ENCODE data around the gene PDGFD. TPM values are rescaled to one million over a fixed set of nuclear protein-coding genes. Genes with fewer than 3 reads are reported as not detected.

Gene PDGFD
- polyA plus RNA-seq, 1 donor from 2014 or later: 1.0 TPM

DNA sequence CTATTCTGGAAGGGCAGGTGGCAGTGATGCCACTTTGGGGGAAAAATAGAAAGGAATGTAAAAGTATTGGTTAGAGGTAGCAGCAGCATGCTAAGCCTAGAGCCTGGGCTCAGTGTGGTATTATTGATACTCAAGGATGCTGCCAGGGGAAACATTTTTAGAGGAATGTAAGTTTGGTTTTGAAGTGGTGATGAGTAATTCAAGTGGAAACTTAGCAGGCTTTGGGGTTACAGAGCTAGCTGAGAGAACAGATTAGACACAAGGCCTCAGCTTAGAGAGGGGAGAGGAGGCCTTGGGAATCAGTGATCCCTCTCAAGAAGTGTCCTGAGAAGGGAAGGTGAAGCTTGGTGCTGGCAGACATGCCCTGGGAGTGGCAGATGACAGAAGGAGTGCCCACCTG lies 160.5 kb downstream of the PDGFD start:
- Histone ChIP-seq H3K79me2 (replicated peaks; ENCODE audit: insufficient read depth, low read length) (no peaks in the 10 kb centered on the region), H3K9me2 (ENCODE audit: insufficient read depth, low read length) (no peaks in the 10 kb centered on the region), H3K9me3 (ENCODE audit: low read length) (no peaks in the 10 kb centered on the region), H3K4me3 (ENCODE audit: low read length) (no peak overlapping the region), H3K27me3 (ENCODE audit: insufficient read depth, low read depth, low read length) (no peaks in the 10 kb centered on the region), H2AFZ (ENCODE audit: low read depth, low read length) (no peak overlapping the region), H3K4me2 (ENCODE audit: low read length) (no peak overlapping the region), H3K27ac (ENCODE audit: low read length) (no peak overlapping the region), H4K20me1 (ENCODE audit: insufficient read depth) (no peaks in the 10 kb centered on the region), H3K9ac (ENCODE audit: low read length) (no peak overlapping the region), H3K36me3 (ENCODE audit: insufficient read depth, low read length) (no peaks in the 10 kb centered on the region), H3F3A (ENCODE audit: insufficient read depth, low read length, poor library complexity, severe bottlenecking) (no peaks in the 10 kb centered on the region)
- TF ChIP-seq MXI1 (conservative IDR thresholded peaks at IDR 0.05; ENCODE audit: poor library complexity, severe bottlenecking) (no peak), REST (IDR thresholded peaks at IDR 0.05; ENCODE audit: borderline replicate concordance) (no peak), SMC3 (conservative IDR thresholded peaks at IDR 0.05; ENCODE audit: poor library complexity) (no peak), POLR2AphosphoS5 (IDR thresholded peaks at IDR 0.05) (no peak), RAD21 (conservative IDR thresholded peaks at IDR 0.05) (no peak), TAF1 (IDR thresholded peaks at IDR 0.05; ENCODE audit: low read depth) (no peak), EP300 (conservative IDR thresholded peaks at IDR 0.05; ENCODE audit: poor library complexity, severe bottlenecking) (no peak), EZH2 (IDR thresholded peaks at IDR 0.05; ENCODE audit: borderline replicate concordance, insufficient read depth, low read length, poor library complexity, severe bottlenecking) (no peak)
- TF ChIP-seq, protein P1, sequence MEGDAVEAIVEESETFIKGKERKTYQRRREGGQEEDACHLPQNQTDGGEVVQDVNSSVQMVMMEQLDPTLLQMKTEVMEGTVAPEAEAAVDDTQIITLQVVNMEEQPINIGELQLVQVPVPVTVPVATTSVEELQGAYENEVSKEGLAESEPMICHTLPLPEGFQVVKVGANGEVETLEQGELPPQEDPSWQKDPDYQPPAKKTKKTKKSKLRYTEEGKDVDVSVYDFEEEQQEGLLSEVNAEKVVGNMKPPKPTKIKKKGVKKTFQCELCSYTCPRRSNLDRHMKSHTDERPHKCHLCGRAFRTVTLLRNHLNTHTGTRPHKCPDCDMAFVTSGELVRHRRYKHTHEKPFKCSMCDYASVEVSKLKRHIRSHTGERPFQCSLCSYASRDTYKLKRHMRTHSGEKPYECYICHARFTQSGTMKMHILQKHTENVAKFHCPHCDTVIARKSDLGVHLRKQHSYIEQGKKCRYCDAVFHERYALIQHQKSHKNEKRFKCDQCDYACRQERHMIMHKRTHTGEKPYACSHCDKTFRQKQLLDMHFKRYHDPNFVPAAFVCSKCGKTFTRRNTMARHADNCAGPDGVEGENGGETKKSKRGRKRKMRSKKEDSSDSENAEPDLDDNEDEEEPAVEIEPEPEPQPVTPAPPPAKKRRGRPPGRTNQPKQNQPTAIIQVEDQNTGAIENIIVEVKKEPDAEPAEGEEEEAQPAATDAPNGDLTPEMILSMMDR (IDR thresholded peaks at IDR 0.05; ENCODE audit: poor library complexity, severe bottlenecking): no peak

- Histone ChIP-seq H3K9me2 (ENCODE audit: insufficient read depth, low read length) (no peaks in the 10 kb centered on the region), H3K27ac (ENCODE audit: low read length) (no peak overlapping the region), H3K9ac (ENCODE audit: low read length) (no peak overlapping the region), H3K27me3 (ENCODE audit: insufficient read depth, low read depth, low read length) (no peaks in the 10 kb centered on the region), H3F3A (ENCODE audit: insufficient read depth, low read length, poor library complexity, severe bottlenecking) (no peaks in the 10 kb centered on the region), H3K4me2 (ENCODE audit: low read length) (no peak overlapping the region), H3K4me3 (ENCODE audit: low read length) (no peak overlapping the region), H2AFZ (ENCODE audit: low read depth, low read length) (no peak overlapping the region), H3K79me2 (replicated peaks; ENCODE audit: insufficient read depth, low read length) (no peaks in the 10 kb centered on the region), H3K9me3 (ENCODE audit: low read length) (no peaks in the 10 kb centered on the region), H4K20me1 (ENCODE audit: insufficient read depth) (no peaks in the 10 kb centered on the region), H3K36me3 (ENCODE audit: insufficient read depth, low read length) (no peaks in the 10 kb centered on the region)
- TF ChIP-seq MXI1 (conservative IDR thresholded peaks at IDR 0.05; ENCODE audit: poor library complexity, severe bottlenecking) (no peak), TAF1 (IDR thresholded peaks at IDR 0.05; ENCODE audit: low read depth) (no peak), REST (IDR thresholded peaks at IDR 0.05; ENCODE audit: borderline replicate concordance) (no peak), EZH2 (IDR thresholded peaks at IDR 0.05; ENCODE audit: borderline replicate concordance, insufficient read depth, low read length, poor library complexity, severe bottlenecking) (no peak), SMC3 (conservative IDR thresholded peaks at IDR 0.05; ENCODE audit: poor library complexity) (no peak), RAD21 (conservative IDR thresholded peaks at IDR 0.05) (no peak), EP300 (conservative IDR thresholded peaks at IDR 0.05; ENCODE audit: poor library complexity, severe bottlenecking) (no peak), POLR2AphosphoS5 (IDR thresholded peaks at IDR 0.05) (no peak)
- TF ChIP-seq, protein P1 (IDR thresholded peaks at IDR 0.05; ENCODE audit: poor library complexity, severe bottlenecking): no peak
These were observed 162.3 kb downstream of the PDGFD start for GRCh38 chr11:104001561-104002056.

Data from neural cell (in vitro differentiated cells).